ENCODE results near the gene PTPRN. TPM values are rescaled to one million over a fixed set of nuclear protein-coding genes. Genes with fewer than 3 reads are reported as not detected.
"Not testable (repeated sequence)": the region's sequence is repeated elsewhere in the genome, so short reads cannot be mapped to it uniquely, and the experiment has no call there.

PTPRN gene
- total RNA-seq, 1 experiment from 2014 or later: 4.4 TPM

DNA sequence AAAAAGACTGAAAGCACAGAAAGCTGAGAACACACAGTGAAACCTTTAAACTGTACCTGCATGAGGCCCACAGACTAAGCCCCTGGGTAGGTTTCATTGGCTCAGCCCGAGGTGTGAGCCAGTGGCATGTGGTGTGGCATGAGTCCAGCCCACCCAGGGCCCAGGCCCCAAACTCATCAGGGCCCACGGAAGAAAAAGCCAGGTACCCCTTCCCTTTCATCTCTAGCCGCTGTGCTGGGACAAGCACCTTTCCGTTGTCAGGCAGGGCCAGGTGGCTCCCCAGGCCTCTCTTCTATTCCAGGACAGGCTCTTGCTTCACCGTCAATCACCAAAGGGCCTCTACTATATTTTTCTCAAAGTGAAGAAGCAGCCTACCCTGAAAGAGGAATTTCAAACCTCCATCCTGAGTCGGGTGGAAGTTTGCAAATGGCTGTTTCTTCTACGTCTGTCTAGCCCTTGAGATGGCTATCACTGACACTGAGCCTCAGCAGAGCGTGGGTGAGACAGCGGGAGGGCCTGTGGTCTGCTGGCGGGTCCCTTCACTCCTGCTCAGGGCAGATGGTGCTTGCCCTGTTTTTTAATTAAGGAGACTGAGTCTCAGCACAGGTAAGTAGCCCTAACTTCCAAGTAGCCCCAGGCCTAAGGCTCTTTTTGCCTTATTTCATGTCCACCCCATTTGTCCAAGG, 21.5 kb downstream of the PTPRN start:
- no peak for DNase-seq (ENCODE audit: low read depth)

GRCh38 chr2:219287116-219287440, 22.1 kb downstream of the PTPRN start:
- not testable (repeated sequence) for DNase-seq (ENCODE audit: low read depth)

DNA sequence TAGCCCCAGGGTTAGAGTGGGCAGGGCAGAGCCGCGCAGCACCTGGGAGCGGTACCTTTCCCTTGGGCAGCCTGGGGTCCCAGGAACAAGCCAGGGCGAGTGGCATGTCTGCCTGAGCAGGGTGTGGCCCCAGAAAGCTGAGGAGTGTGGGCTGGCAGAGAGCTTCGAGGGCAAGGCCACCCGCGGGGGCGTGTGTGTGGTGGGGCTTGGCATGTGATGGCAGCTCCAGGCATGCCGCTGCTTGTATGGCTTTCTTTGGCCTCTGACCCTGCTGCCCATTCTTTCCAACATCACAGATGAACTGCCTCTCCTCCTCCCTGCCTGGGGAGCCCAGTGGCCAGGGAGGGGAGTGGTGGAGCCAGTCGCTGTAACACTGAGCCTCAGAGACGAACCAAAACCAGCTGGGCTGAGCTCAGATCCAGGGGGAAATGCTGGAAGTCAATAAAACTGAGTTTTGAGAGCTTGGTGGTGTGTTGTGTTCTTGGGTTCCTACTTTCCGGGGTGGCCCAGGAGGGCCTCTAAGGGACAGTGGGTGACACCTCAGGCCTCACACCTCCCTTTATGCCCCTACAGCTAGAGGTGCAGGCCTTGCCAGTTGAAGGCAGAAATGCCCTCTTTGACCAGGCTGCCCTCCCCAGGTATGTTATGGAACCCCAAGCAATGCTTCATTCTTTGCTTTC, 22.6 kb downstream of the PTPRN start:
- DNase-seq (ENCODE audit: low read depth): no peak

DNA sequence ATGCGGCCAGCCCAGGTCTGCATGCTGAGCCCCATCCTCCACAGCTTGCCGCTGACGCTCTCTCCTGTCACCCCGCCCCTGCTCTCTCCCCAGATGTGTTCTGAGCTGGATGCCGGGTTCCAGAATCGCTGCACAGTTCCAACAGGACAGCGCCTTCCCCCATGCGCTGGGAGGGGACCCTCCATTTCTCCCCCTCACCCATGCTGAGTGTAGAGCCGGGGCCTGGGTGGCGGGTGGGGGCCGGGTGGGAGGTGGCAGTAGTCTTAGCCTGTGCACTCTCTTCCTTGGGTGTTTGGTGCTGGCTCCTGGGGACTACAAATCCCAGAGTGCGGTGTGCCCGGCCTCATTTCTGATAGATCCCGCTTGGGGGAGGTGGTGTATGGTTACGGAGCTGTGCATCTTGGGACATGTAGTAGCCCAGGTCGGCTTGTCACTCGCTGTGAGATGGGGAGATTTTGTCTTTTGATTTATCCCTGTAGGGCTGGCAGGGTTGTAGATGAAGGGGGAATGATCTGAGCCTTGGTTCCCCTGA, 23.2 kb downstream of the PTPRN start:
- DNase-seq (ENCODE audit: low read depth): no peak

GRCh38 chr2:219285373-219285735, 23.8 kb downstream of the PTPRN start:
- DNase-seq (ENCODE audit: low read depth): no peak

DNA sequence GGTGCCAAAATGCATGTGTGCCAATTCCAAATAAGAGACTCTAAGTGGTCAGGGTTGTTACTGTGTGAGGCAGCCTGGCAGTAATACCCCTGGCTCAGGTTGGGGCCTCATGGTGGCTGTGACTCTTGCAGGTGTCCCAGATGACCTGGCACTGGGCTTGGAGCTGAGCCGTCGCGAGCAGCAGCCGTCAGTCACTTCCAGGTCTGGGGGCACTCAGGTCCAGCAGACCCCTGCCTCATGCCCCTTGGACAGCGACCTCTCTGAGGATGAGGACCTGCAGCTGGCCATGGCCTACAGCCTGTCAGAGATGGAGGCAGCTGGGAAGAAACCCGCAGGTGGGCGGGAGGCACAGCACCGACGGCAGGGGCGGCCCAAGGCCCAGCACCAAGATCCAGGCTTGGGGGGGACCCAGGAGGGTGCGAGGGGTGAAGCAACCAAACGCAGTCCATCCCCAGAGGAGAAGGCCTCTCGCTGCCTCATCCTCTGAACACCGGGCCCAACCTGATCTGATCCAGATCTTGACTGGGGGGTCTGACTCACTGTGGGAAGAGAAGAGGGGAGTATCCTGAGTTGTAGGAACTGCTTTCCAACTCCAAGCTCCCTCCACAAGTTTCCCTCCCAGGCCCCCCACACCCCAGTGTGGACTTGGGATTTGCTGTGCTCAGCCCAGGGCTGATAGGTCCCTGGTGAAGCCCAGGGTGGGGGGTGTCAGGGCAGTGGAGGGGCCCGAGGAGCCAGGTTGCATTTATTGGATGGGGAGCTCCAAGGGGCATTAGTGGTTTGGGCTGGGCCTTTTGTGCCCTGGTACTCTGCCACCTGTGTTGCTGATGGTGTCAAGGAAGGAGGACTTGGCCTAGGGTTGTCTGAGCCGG, 24.5 kb downstream of the PTPRN start:
- no peak for DNase-seq (ENCODE audit: low read depth)

GRCh38 chr2:219282943-219283581, 26.1 kb downstream of the PTPRN start:
- DNase-seq (ENCODE audit: low read depth): no peak

DNA sequence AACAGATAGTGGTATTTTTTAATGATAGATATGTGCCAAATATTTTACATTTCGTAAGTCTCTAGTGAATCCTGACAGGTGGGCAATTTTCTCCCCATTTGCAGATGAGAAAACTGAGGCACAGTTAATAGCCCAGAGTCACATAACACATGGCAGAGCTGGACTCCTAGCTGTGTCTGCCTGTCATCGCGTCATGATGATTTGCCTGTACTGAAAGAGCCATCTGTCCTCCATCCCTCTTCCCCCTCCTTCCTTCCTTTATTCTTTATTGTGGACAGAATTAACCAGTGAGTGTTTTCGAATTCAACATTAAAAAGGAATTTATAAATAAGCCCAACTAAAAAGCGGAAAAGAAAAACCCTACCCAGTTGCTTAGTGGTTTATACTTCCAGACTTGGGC, 26.8 kb downstream of the PTPRN start:
- DNase-seq (ENCODE audit: low read depth): no peak

- no peak for DNase-seq (ENCODE audit: low read depth)
Measured at GRCh38 chr2:219281588-219281987, 27.6 kb downstream of the PTPRN start.

GRCh38 chr2:219280651-219281050, 28.6 kb downstream of the PTPRN start:
- DNase-seq (ENCODE audit: low read depth): no peak

GRCh38 chr2:219279916-219280516, 29.2 kb downstream of the PTPRN start:
- no peak for DNase-seq (ENCODE audit: low read depth)

- DNase-seq (ENCODE audit: low read depth): peak; percentile 99
Measured at GRCh38 chr2:219279151-219279915, 29.9 kb downstream of the PTPRN start, which contains the start of gene DNAJB2. Gene DNAJB2, plus strand, starts transcription at chr2:219279366. Its CDS starts 468 bp downstream, at chr2:219279834.

- no peak for DNase-seq (ENCODE audit: low read depth)
Measured at GRCh38 chr2:219278655-219279150, 30.5 kb downstream of the PTPRN start.

DNA sequence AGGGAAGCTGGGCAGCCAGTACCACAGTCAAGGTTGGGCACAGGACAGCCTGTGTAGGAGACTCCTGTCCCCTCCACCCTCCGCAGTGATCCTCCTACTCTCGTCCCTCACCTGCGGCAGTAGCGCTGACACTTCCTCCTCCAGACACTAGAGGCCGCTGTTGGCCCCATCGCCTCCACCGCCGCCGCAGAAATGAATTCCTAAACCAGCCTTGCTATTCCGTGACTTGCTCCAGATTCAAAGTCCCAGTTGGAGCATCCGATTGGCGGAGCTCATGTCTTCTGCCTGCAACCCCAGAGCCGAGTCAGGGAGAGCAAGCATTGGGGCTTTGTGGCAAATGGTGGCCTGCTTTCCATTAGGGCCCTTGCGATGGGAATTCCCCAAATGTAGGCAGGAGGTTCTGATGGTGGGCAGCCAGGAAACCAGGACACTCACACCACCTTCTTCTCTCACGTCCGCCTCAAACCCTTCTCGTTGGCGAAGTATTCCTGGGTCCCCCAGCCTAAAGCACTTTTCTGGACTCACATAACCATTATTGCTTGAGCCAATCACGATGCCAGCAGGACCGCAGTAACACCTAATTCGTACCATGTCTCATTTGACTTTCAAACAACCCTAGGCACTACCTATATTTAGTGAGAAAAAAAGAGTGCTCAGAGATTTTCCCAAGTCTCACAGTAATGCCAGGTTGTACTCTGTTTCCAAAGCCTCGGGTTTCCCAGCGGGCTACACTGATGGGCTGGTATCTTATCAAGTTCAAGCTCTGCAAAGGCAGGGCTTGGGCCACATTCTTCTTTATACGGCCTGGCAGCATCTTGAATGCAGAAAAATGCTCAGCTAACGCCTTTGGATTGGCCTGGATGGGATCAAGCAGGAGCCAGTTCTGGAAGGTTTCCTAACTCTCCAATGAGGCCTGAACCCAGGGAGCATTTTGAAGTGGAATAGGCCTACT, 31.2 kb downstream of the PTPRN start:
- DNase-seq (ENCODE audit: low read depth): peak; percentile 77

GRCh38 chr2:219274361-219274921, 34.8 kb downstream of the PTPRN start:
- DNase-seq (ENCODE audit: low read depth): peak; percentile 81

DNA sequence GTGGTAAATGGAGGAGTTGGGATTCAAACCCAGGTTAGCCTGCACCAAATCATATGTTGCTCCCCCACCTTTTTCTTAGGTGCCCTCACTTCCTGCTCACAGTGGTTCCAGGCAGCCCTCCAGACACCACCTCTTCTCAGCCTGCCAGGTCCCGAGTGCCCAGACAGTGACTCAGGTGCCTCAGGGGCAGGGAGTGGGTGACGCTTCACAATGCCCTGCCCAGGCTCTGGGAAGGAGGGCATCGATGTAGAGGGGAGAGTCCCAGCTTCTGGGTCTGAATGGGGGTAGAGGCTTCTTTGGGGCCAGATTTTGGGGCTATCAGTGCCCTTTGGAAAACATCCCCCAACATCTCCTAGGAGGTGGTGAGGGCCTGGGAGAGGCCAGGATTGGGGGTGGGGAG, 35.3 kb downstream of the PTPRN start:
- DNase-seq (ENCODE audit: low read depth): peak; percentile 84

DNA sequence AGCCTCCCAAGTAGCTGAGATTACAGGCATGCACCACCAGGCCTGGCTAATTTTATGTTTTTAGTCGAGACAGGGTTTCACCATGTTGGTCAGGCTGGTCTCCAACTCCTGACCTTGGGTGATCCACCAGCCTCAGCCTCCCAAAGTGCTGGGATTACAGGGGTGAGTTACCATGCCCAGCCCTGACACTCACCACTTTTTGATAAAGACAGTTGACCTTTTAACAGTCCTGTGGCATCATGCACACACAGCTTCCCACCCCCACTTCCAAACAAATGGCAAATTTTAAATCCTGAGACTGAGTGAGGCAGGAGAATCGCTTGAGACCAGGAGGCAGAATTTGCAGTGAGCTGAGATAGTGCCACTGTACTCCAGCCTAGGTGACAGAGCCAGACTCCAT, 36.2 kb downstream of the PTPRN start:
- peak; percentile 82 for DNase-seq (ENCODE audit: low read depth)

DNA sequence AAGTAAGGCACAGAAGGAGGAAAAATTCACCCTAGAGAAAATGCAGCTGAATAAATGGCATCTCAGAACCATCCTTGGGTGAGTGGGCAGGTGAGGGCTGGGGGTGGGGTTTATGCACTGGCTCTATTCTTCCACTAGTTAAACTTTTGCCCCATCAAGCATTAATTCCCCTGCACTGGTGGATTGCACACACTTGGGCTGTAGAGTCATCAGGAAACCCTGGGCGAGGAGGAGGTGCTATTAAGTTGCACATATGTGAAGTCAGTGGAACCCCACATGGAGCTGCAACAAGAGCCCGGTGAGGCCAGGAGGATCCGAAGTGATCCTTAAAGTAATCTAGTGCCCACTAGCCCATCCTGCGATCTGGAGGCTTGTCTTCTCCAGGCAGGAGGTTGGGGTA, 36.8 kb downstream of the PTPRN start:
- DNase-seq (ENCODE audit: low read depth): no peak

- no peak for DNase-seq (ENCODE audit: low read depth)
Measured at GRCh38 chr2:219271021-219271420, 38.2 kb downstream of the PTPRN start.
